ENCODE data around the gene CPEB3.

CPEB3 gene

DNA sequence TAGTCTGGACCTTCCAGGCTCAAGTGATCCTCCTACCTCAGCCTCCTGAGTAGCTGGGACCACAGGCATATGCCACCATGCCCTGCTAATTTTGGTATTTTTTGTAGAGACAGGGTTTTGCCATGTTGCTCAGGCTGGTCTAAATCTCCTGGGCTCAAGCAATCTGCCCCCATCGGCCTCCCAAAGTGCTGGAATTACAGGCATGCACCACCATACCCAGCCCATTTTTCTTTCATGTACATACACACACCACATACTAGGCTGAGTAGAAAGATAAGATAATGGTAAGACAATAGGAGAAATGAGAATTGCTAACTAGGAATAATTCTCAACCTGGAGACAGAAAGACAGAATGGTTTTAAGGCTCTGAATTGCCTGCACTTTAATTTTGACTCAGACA lies 83.8 kb downstream of the CPEB3 start:
- Histone ChIP-seq H3K9ac (ENCODE audit: low read length) (no peak overlapping the region), H3K79me2 (ENCODE audit: insufficient read depth, low read length) (no peaks in the 10 kb centered on the region), H3F3A (ENCODE audit: insufficient read depth, low read length) (no peaks in the 10 kb centered on the region)

DNA sequence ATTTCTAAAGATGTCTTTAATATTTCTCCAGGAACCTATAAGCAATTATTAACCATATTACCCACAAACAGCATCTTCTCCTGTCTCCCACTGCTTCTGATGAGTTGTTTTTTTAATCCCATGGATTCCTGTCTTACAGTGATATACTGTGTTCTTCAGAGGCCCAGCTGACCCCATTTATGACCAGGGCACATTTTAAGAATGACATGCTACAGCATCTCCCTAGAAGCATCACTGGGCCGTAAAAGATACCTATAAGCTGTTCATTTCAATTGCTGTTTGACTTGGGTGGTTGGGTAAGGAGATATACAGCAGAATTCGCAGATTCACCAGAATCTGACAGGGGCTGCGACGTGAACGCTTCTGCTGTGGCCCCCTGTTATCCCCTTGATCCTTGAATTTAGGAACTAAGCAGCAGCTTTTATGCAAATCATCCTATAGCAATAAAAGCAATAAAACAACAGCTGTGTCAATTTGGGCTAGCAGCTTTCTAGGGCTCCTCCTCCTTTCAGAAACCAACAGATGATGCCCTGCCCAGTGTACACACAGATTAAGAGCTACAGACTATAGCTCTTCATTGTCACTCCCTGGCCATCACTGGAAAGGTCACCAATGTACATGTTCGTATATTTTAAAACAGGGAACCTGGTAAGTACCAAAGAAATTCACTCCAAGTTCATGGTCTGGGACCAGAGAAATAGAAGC lies 86.8 kb downstream of the CPEB3 start:
- TF ChIP-seq, protein P1, sequence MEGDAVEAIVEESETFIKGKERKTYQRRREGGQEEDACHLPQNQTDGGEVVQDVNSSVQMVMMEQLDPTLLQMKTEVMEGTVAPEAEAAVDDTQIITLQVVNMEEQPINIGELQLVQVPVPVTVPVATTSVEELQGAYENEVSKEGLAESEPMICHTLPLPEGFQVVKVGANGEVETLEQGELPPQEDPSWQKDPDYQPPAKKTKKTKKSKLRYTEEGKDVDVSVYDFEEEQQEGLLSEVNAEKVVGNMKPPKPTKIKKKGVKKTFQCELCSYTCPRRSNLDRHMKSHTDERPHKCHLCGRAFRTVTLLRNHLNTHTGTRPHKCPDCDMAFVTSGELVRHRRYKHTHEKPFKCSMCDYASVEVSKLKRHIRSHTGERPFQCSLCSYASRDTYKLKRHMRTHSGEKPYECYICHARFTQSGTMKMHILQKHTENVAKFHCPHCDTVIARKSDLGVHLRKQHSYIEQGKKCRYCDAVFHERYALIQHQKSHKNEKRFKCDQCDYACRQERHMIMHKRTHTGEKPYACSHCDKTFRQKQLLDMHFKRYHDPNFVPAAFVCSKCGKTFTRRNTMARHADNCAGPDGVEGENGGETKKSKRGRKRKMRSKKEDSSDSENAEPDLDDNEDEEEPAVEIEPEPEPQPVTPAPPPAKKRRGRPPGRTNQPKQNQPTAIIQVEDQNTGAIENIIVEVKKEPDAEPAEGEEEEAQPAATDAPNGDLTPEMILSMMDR (IDR thresholded peaks at IDR 0.05; ENCODE audit: low read length) = no peak
- no peak for TF ChIP-seq EZH2 (IDR thresholded peaks at IDR 0.05; ENCODE audit: borderline replicate concordance, low read length)
- no peak overlapping the region for H2AFZ ChIP-seq (ENCODE audit: low read length)

More for the DNA sequence above, 83.8 kb downstream of the CPEB3 start:
- H2AFZ ChIP-seq (ENCODE audit: low read length) = no peak overlapping the region
- H3K27ac ChIP-seq (ENCODE audit: low read depth, low read length, poor library complexity, severe bottlenecking) = no peak overlapping the region
- H4K20me1 ChIP-seq (ENCODE audit: insufficient read depth, low read length) = no peaks in the 10 kb centered on the region
- peaks cover 13% of the 10 kb centered on the region for H3K4me1 ChIP-seq (ENCODE audit: insufficient read depth, low read length, severe bottlenecking)
- H3K36me3 ChIP-seq (ENCODE audit: insufficient read depth, low read length) = no peaks in the 10 kb centered on the region
- H3K4me2 ChIP-seq (ENCODE audit: low read length) = no peak overlapping the region
- no peak overlapping the region for H3K4me3 ChIP-seq (ENCODE audit: low read depth, low read length, poor library complexity, severe bottlenecking)
- no peaks in the 10 kb centered on the region for H3K27me3 ChIP-seq (ENCODE audit: insufficient read depth, low read length)
- TF ChIP-seq, protein P1 (IDR thresholded peaks at IDR 0.05; ENCODE audit: low read length) = no peak
- no peak for TF ChIP-seq EZH2 (IDR thresholded peaks at IDR 0.05; ENCODE audit: borderline replicate concordance, low read length)
- no peaks in the 10 kb centered on the region for H3K9me3 ChIP-seq (ENCODE audit: low read length)
- H3K9me2 ChIP-seq (ENCODE audit: low read depth, low read length) = no peaks in the 10 kb centered on the region

DNA sequence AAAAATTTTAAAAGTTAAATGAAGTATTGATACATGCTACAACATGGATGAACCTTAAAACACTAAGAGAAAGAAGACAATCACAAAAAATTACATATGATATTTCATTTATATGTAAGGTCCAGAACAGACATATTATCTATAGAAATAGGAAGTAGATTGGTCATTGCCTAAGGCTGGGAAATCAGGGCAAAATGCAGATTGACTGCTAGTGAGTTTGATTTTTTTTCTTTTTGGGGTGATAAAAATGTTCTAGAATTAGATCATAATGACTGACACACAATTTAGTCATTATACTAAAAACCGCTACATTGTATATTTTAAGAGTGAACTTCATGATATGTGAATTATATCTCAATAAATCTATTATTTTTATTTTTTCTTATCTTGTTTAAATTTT lies 88.3 kb downstream of the CPEB3 start:
- TF ChIP-seq EZH2 (IDR thresholded peaks at IDR 0.05; ENCODE audit: borderline replicate concordance, low read length) = no peak
- TF ChIP-seq, protein P1 (IDR thresholded peaks at IDR 0.05; ENCODE audit: low read length) = no peak
- Histone ChIP-seq H3K79me2 (ENCODE audit: insufficient read depth, low read length) (no peaks in the 10 kb centered on the region), H4K20me1 (ENCODE audit: insufficient read depth, low read length) (no peaks in the 10 kb centered on the region)

More for the DNA sequence above, 86.8 kb downstream of the CPEB3 start:
- H4K20me1 ChIP-seq (ENCODE audit: insufficient read depth, low read length) = no peaks in the 10 kb centered on the region
- H3K79me2 ChIP-seq (ENCODE audit: insufficient read depth, low read length) = no peaks in the 10 kb centered on the region
- no peak overlapping the region for H3K27ac ChIP-seq (ENCODE audit: low read depth, low read length, poor library complexity, severe bottlenecking)
- no peak overlapping the region for H3K4me2 ChIP-seq (ENCODE audit: low read length)
- no peaks in the 10 kb centered on the region for H3F3A ChIP-seq (ENCODE audit: insufficient read depth, low read length)
- no peak overlapping the region for H3K9ac ChIP-seq (ENCODE audit: low read length)
- H3K27me3 ChIP-seq (ENCODE audit: insufficient read depth, low read length) = no peaks in the 10 kb centered on the region
- no peaks in the 10 kb centered on the region for H3K36me3 ChIP-seq (ENCODE audit: insufficient read depth, low read length)
- H3K9me3 ChIP-seq (ENCODE audit: low read length) = no peaks in the 10 kb centered on the region
- peaks cover 6% of the 10 kb centered on the region for H3K4me1 ChIP-seq (ENCODE audit: insufficient read depth, low read length, severe bottlenecking)
- H3K4me3 ChIP-seq (ENCODE audit: low read depth, low read length, poor library complexity, severe bottlenecking) = no peak overlapping the region
- H3K9me2 ChIP-seq (ENCODE audit: low read depth, low read length) = no peaks in the 10 kb centered on the region

More for the DNA sequence above, 88.3 kb downstream of the CPEB3 start:
- Histone ChIP-seq H3K4me2 (ENCODE audit: low read length) (no peak overlapping the region), H2AFZ (ENCODE audit: low read length) (no peak overlapping the region), H3F3A (ENCODE audit: insufficient read depth, low read length) (no peaks in the 10 kb centered on the region), H3K9ac (ENCODE audit: low read length) (no peak overlapping the region), H3K9me2 (ENCODE audit: low read depth, low read length) (no peaks in the 10 kb centered on the region), H3K27ac (ENCODE audit: low read depth, low read length, poor library complexity, severe bottlenecking) (no peak overlapping the region), H3K27me3 (ENCODE audit: insufficient read depth, low read length) (no peaks in the 10 kb centered on the region), H3K9me3 (ENCODE audit: low read length) (no peaks in the 10 kb centered on the region), H3K4me1 (ENCODE audit: insufficient read depth, low read length, severe bottlenecking) (peaks cover 6% of the 10 kb centered on the region), H3K36me3 (ENCODE audit: insufficient read depth, low read length) (no peaks in the 10 kb centered on the region), H3K4me3 (ENCODE audit: low read depth, low read length, poor library complexity, severe bottlenecking) (no peak overlapping the region)
